Measurements from ENCODE around the gene RRP9. TPM values are rescaled to one million over a fixed set of nuclear protein-coding genes. Genes with fewer than 3 reads are reported as not detected.

The RRP9 gene
- total RNA-seq, 1 experiment from 2014 or later, result 32.3 TPM

DNA sequence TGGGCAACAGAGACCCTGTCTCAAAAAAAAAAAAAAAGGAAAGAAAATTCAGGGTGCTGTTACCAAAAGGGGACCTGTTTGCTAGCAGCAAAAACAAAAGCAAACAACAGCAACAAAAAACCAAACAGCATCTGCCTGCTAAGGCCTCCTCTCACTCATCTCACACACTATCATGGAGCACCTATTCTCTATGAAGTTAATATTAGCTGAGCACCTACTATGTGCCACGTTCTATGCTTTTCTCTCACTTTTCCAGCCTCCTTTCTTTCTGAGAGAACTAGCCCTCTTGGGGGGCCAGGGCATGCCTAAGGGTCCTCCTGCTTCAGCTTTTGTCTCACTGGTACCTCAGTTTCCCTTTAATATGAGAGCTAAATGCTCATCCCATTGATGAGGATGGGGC, 13.0 kb upstream of the RRP9 start:
- H3K4me3 ChIP-seq (ENCODE audit: low read depth, low read length, poor library complexity, severe bottlenecking), result no peak overlapping the region
- H3K36me3 ChIP-seq (ENCODE audit: insufficient read depth, low read length, poor library complexity, severe bottlenecking), result no peaks in the 10 kb centered on the region
- POLR2A ChIA-PET (ENCODE audit: low non-redundant PET), result no interaction called here
- H3K27ac ChIP-seq (ENCODE audit: low read depth, low read length, poor library complexity, severe bottlenecking), result no peak overlapping the region
- H3K4me1 ChIP-seq (ENCODE audit: insufficient read depth, low read length, poor library complexity, severe bottlenecking), result no peaks in the 10 kb centered on the region
- no TSS peak for BruUV-seq (replicated peaks)
- no peak for DNase-seq (ENCODE audit: low spot score)
- TF ChIP-seq, protein P1, sequence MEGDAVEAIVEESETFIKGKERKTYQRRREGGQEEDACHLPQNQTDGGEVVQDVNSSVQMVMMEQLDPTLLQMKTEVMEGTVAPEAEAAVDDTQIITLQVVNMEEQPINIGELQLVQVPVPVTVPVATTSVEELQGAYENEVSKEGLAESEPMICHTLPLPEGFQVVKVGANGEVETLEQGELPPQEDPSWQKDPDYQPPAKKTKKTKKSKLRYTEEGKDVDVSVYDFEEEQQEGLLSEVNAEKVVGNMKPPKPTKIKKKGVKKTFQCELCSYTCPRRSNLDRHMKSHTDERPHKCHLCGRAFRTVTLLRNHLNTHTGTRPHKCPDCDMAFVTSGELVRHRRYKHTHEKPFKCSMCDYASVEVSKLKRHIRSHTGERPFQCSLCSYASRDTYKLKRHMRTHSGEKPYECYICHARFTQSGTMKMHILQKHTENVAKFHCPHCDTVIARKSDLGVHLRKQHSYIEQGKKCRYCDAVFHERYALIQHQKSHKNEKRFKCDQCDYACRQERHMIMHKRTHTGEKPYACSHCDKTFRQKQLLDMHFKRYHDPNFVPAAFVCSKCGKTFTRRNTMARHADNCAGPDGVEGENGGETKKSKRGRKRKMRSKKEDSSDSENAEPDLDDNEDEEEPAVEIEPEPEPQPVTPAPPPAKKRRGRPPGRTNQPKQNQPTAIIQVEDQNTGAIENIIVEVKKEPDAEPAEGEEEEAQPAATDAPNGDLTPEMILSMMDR (conservative IDR thresholded peaks at IDR 0.05; ENCODE audit: low read depth, low read length), result no peak
- no peak for TF ChIP-seq EZH2 (IDR thresholded peaks at IDR 0.05; ENCODE audit: borderline replicate concordance, low read depth, low read length, poor library complexity, severe bottlenecking)
- CTCF ChIA-PET, result no interaction called here
- H3K9me3 ChIP-seq (ENCODE audit: low read depth, low read length, poor library complexity, severe bottlenecking), result no peaks in the 10 kb centered on the region
- intact Hi-C loops (cut with micrococcal nuclease; ENCODE audit: unreplicated experiment), result no loop called here
- no peaks in the 10 kb centered on the region for H3K27me3 ChIP-seq (replicated peaks; ENCODE audit: insufficient read depth, low read depth, low read length, poor library complexity)

DNA sequence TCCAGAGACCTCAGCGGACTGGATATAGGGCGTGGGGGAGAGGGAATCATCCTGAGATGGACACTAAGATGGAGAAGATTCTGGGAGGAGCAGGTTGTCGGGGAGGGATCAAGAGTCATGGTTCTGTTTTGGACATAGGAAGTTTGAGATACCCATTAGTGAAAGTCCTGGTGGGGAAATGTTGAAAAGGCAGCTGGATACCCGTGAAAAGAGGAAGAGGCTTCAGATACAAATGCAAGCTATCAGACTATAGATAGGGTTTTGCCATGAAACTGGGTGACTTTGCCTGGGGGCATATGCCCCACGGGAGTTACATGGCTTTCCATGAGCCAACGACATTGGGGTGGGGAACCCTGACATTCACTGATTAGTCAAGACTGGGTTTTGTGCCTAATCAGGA, 12.4 kb upstream of the RRP9 start:
- ChIA-PET POLR2A (ENCODE audit: low non-redundant PET) (no interaction called here), CTCF (no interaction called here)
- Histone ChIP-seq H3K4me1 (ENCODE audit: insufficient read depth, low read length, poor library complexity, severe bottlenecking) (no peaks in the 10 kb centered on the region), H3K9me3 (ENCODE audit: low read depth, low read length, poor library complexity, severe bottlenecking) (no peaks in the 10 kb centered on the region), H3K27me3 (replicated peaks; ENCODE audit: insufficient read depth, low read depth, low read length, poor library complexity) (no peaks in the 10 kb centered on the region), H3K36me3 (ENCODE audit: insufficient read depth, low read length, poor library complexity, severe bottlenecking) (no peaks in the 10 kb centered on the region), H3K4me3 (ENCODE audit: low read depth, low read length, poor library complexity, severe bottlenecking) (no peak overlapping the region), H3K27ac (ENCODE audit: low read depth, low read length, poor library complexity, severe bottlenecking) (no peak overlapping the region)
- no TSS peak for BruUV-seq (replicated peaks)
- no peak for DNase-seq (ENCODE audit: low spot score)
- TF ChIP-seq, protein P1 (conservative IDR thresholded peaks at IDR 0.05; ENCODE audit: low read depth, low read length), result no peak
- no peak for TF ChIP-seq EZH2 (IDR thresholded peaks at IDR 0.05; ENCODE audit: borderline replicate concordance, low read depth, low read length, poor library complexity, severe bottlenecking)
- intact Hi-C loops (cut with micrococcal nuclease; ENCODE audit: unreplicated experiment), result no loop called here

DNA sequence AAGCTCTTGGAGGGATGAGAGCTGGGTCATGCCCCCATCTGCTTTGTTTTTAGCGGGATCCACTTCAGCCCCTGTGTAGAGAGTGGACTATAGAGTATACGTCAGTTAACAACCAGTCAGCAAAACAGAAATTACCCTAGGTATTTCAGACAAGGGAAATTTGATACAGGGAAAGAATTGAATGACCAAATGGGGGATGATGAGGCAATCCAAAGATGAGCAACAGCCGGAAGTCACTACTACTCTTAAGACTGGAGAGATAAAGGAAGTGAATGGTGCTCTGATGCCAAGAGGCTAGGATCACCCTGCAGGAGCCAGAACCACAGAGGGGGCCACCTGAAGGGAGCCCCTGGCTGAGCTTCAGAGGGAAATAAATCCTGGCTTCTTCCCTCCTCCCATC, 11.7 kb upstream of the RRP9 start:
- CTCF ChIA-PET, result no interaction called here
- Histone ChIP-seq H3K4me3 (ENCODE audit: low read depth, low read length, poor library complexity, severe bottlenecking) (no peak overlapping the region), H3K36me3 (ENCODE audit: insufficient read depth, low read length, poor library complexity, severe bottlenecking) (no peaks in the 10 kb centered on the region), H3K27ac (ENCODE audit: low read depth, low read length, poor library complexity, severe bottlenecking) (no peak overlapping the region), H3K4me1 (ENCODE audit: insufficient read depth, low read length, poor library complexity, severe bottlenecking) (no peaks in the 10 kb centered on the region), H3K9me3 (ENCODE audit: low read depth, low read length, poor library complexity, severe bottlenecking) (no peaks in the 10 kb centered on the region), H3K27me3 (replicated peaks; ENCODE audit: insufficient read depth, low read depth, low read length, poor library complexity) (no peaks in the 10 kb centered on the region)
- DNase-seq (ENCODE audit: low spot score), result peak; percentile 45
- BruUV-seq (replicated peaks), result no TSS peak
- TF ChIP-seq, protein P1 (conservative IDR thresholded peaks at IDR 0.05; ENCODE audit: low read depth, low read length), result no peak
- TF ChIP-seq EZH2 (IDR thresholded peaks at IDR 0.05; ENCODE audit: borderline replicate concordance, low read depth, low read length, poor library complexity, severe bottlenecking), result no peak
- intact Hi-C loops (cut with micrococcal nuclease; ENCODE audit: unreplicated experiment), result no loop called here
- POLR2A ChIA-PET (ENCODE audit: low non-redundant PET), result no interaction called here
